ENCODE data around the gene C2CD4A.

Gene C2CD4A

DNA sequence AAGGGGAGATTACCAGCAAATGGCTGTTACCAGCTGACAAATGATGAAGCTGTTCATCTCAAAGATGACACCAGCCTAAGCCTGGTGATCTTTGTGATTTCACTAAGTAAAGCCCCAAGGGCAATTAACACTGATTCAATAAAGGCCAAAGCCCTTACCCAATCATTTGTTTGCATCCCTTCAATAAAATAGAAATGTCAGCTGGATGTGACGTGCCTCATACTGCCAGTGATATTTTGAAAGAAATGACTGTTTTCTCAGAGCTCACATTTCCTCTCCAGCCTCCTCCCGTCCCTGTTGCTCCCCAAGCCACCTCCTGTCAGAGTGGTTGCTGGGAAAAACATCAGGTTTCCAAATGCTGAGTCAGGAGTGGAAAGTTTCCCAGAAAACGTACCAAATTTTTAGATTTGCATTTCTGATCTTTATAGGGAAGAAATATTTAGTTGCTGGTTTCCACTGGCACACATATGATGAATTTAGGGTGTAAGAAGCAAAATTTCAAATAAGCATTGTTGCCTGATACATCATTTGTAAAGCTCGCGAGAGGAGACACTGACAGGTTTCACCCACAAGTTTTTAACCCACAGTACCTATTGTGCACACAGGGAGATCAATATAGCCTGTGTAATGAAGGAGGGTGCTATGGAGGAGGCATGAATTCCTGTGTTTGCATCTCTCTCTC is 21.0 kb downstream of the C2CD4A start:
- no peak overlapping the region for H2AFZ ChIP-seq (ENCODE audit: low read length)
- no peaks in the 10 kb centered on the region for H3K36me3 ChIP-seq (replicated peaks; ENCODE audit: insufficient read depth, low read length)
- no peaks in the 10 kb centered on the region for H3K79me2 ChIP-seq (ENCODE audit: low read length)
- H3K27ac ChIP-seq (ENCODE audit: low read length), result no peak overlapping the region
- no peak overlapping the region for H3K9ac ChIP-seq (ENCODE audit: low read length)
- no peaks in the 10 kb centered on the region for H4K20me1 ChIP-seq (ENCODE audit: insufficient read depth, low read length)
- no peaks in the 10 kb centered on the region for H3K9me3 ChIP-seq (replicated peaks; ENCODE audit: insufficient read depth, low read length)
- H3K9me2 ChIP-seq (replicated peaks; ENCODE audit: insufficient read depth, low read length), result no peaks in the 10 kb centered on the region
- no peak overlapping the region for H3K4me2 ChIP-seq (ENCODE audit: low read depth, low read length)
- H3F3A ChIP-seq (ENCODE audit: insufficient read depth, low read length), result peaks cover 3% of the 10 kb centered on the region; the same call in 1 of the 2 replicates
- TF ChIP-seq, protein P1, sequence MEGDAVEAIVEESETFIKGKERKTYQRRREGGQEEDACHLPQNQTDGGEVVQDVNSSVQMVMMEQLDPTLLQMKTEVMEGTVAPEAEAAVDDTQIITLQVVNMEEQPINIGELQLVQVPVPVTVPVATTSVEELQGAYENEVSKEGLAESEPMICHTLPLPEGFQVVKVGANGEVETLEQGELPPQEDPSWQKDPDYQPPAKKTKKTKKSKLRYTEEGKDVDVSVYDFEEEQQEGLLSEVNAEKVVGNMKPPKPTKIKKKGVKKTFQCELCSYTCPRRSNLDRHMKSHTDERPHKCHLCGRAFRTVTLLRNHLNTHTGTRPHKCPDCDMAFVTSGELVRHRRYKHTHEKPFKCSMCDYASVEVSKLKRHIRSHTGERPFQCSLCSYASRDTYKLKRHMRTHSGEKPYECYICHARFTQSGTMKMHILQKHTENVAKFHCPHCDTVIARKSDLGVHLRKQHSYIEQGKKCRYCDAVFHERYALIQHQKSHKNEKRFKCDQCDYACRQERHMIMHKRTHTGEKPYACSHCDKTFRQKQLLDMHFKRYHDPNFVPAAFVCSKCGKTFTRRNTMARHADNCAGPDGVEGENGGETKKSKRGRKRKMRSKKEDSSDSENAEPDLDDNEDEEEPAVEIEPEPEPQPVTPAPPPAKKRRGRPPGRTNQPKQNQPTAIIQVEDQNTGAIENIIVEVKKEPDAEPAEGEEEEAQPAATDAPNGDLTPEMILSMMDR (IDR thresholded peaks at IDR 0.05; ENCODE audit: low read length), result no peak
- TF ChIP-seq EZH2 (optimal IDR thresholded peaks at IDR 0.05; ENCODE audit: low read depth, low read length) (no peak), EZH2phosphoT487 (IDR thresholded peaks at IDR 0.05; ENCODE audit: low read length) (no peak)
- no peak for DNase-seq
- peaks cover 5% of the 10 kb centered on the region for H3K4me1 ChIP-seq (ENCODE audit: low read length)
- no peaks in the 10 kb centered on the region for H3K27me3 ChIP-seq (replicated peaks; ENCODE audit: insufficient read depth, low read length)
- H3K4me3 ChIP-seq (ENCODE audit: low read length), result no peak overlapping the region

DNA sequence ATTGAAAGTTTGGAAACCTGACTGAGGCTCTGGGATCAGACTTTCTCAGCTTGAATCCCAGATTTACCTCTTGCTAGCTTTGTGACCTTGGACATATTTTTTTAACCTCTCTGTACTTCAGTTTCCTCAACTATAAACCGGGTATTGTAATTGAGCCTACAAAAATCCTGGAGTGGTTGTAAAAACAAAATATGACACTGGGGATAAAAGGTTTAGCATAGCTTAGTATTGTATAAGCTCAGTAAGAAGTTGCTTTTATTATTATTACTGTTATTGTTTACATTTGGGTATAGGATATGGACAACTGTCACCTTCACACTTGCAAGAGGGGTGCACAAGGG is 21.5 kb downstream of the C2CD4A start:
- Histone ChIP-seq H3K27me3 (replicated peaks; ENCODE audit: insufficient read depth, low read length) (no peaks in the 10 kb centered on the region), H3K4me2 (ENCODE audit: low read depth, low read length) (no peak overlapping the region), H3K4me3 (ENCODE audit: low read length) (no peak overlapping the region), H3K79me2 (ENCODE audit: low read length) (no peaks in the 10 kb centered on the region), H3F3A (ENCODE audit: insufficient read depth, low read length) (peaks cover 3% of the 10 kb centered on the region; the same call in 1 of the 2 replicates), H3K36me3 (replicated peaks; ENCODE audit: insufficient read depth, low read length) (no peaks in the 10 kb centered on the region), H3K9me2 (replicated peaks; ENCODE audit: insufficient read depth, low read length) (no peaks in the 10 kb centered on the region), H3K27ac (ENCODE audit: low read length) (no peak overlapping the region), H3K9ac (ENCODE audit: low read length) (no peak overlapping the region), H2AFZ (ENCODE audit: low read length) (no peak overlapping the region), H3K9me3 (replicated peaks; ENCODE audit: insufficient read depth, low read length) (no peaks in the 10 kb centered on the region), H4K20me1 (ENCODE audit: insufficient read depth, low read length) (no peaks in the 10 kb centered on the region), H3K4me1 (ENCODE audit: low read length) (peaks cover 2% of the 10 kb centered on the region)
- DNase-seq, result no peak
- TF ChIP-seq, protein P1 (IDR thresholded peaks at IDR 0.05; ENCODE audit: low read length), result no peak
- TF ChIP-seq EZH2phosphoT487 (IDR thresholded peaks at IDR 0.05; ENCODE audit: low read length) (no peak), EZH2 (optimal IDR thresholded peaks at IDR 0.05; ENCODE audit: low read depth, low read length) (no peak)

DNA sequence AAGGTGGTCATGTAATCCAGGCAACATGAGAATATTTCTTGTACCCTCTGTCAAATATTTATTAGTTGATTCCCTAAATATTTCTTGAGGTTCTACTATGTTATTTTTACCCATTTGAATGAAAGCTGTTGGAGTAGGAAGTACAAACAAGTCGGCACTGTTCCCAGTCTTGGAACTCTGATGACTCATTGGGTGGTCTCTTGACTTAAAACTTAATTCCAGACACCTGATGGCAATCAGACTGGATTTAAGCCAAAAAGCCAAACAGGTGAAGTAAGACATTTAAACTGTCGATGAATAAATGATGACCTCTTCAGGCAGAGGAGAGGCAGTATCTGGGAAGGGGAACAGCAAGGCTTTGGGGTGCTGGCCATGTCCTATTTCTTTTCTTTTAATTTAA is 22.8 kb downstream of the C2CD4A start:
- H2AFZ ChIP-seq (ENCODE audit: low read length), result no peak overlapping the region
- H3K79me2 ChIP-seq (ENCODE audit: low read length), result no peaks in the 10 kb centered on the region
- H3K4me1 ChIP-seq (ENCODE audit: low read length), result no peaks in the 10 kb centered on the region
- H3K27me3 ChIP-seq (replicated peaks; ENCODE audit: insufficient read depth, low read length), result no peaks in the 10 kb centered on the region
- H4K20me1 ChIP-seq (ENCODE audit: insufficient read depth, low read length), result no peaks in the 10 kb centered on the region
- no peak overlapping the region for H3K4me2 ChIP-seq (ENCODE audit: low read depth, low read length)
- H3K9me2 ChIP-seq (replicated peaks; ENCODE audit: insufficient read depth, low read length), result no peaks in the 10 kb centered on the region
- no peak overlapping the region for H3K9ac ChIP-seq (ENCODE audit: low read length)
- no peaks in the 10 kb centered on the region for H3F3A ChIP-seq (ENCODE audit: insufficient read depth, low read length)
- H3K27ac ChIP-seq (ENCODE audit: low read length), result no peak overlapping the region
- TF ChIP-seq, protein P1 (IDR thresholded peaks at IDR 0.05; ENCODE audit: low read length), result no peak
- no peak for TF ChIP-seq EZH2phosphoT487 (IDR thresholded peaks at IDR 0.05; ENCODE audit: low read length)
- TF ChIP-seq EZH2 (optimal IDR thresholded peaks at IDR 0.05; ENCODE audit: low read depth, low read length), result no peak
- H3K9me3 ChIP-seq (replicated peaks; ENCODE audit: insufficient read depth, low read length), result no peaks in the 10 kb centered on the region
- no peak for DNase-seq
- no peaks in the 10 kb centered on the region for H3K36me3 ChIP-seq (replicated peaks; ENCODE audit: insufficient read depth, low read length)
- no peak overlapping the region for H3K4me3 ChIP-seq (ENCODE audit: low read length)

Measured in MM.1S (cell line).